BJ (cell line): ENCODE results near the gene RGS3. TPM values are rescaled to one million over a fixed set of nuclear protein-coding genes. Genes with fewer than 3 reads are reported as not detected.

Experiments used
- CTCF ChIA-PET: fragments of 350-600 bp; formaldehyde crosslinking; extraction: SDS; loops from one replicate; lab custom pipeline; 2021; ENCODE audit warnings: antibody characterized with exemption, inconsistent platforms; lab: Yijun Ruan, JAX
- POLR2A ChIA-PET: fragments of 300-600 bp; sonication (Branson Sonifier 250); formaldehyde crosslinking; extraction: SDS; loops from one replicate; lab custom pipeline; 2021; ENCODE audit warnings: antibody characterized with exemption; lab: Charles Lee
- DNase-seq: peaks from one replicate; pipeline ENCODE4 v3.0.0-alpha.2; 2011; ENCODE audit warnings: low read depth
- H3K27me3 ChIP-seq: 2 replicates; pipeline ENCODE4 v1.6.0; 2011; ENCODE audit warnings: low read length; ENCODE audit not compliant: control insufficient read depth, insufficient read depth
- H3K36me3 ChIP-seq: 2 replicates; pipeline ENCODE4 v1.5.1; 2011; ENCODE audit warnings: low read length; ENCODE audit not compliant: control insufficient read depth, insufficient read depth
- H3K4me3 ChIP-seq: 2 replicates; pipeline ENCODE4 v1.5.1; 2011; ENCODE audit warnings: low read depth, mild to moderate bottlenecking, control low read depth, low read length
- polyA plus RNA-seq: library from polyadenylated mRNA; depleted of rRNA; stranded (reverse); fragments of >200 nt; gene quantifications from 2 replicates; pipeline ENCODE4 v1.2.3, GENCODE V29; 2011
- TF ChIP-seq, protein P1 (sequence below): IDR thresholded peaks from 2 replicates; pipeline ENCODE4 v1.5.1; 2011; ENCODE audit warnings: low read depth, mild to moderate bottlenecking, control low read depth, inconsistent platforms, low read length, moderate library complexity; ENCODE audit not compliant: insufficient read depth

The RGS3 gene
- polyA plus RNA-seq, 1 experiment = 66.4 TPM

- DNase-seq = no peak
- TF ChIP-seq, protein P1, sequence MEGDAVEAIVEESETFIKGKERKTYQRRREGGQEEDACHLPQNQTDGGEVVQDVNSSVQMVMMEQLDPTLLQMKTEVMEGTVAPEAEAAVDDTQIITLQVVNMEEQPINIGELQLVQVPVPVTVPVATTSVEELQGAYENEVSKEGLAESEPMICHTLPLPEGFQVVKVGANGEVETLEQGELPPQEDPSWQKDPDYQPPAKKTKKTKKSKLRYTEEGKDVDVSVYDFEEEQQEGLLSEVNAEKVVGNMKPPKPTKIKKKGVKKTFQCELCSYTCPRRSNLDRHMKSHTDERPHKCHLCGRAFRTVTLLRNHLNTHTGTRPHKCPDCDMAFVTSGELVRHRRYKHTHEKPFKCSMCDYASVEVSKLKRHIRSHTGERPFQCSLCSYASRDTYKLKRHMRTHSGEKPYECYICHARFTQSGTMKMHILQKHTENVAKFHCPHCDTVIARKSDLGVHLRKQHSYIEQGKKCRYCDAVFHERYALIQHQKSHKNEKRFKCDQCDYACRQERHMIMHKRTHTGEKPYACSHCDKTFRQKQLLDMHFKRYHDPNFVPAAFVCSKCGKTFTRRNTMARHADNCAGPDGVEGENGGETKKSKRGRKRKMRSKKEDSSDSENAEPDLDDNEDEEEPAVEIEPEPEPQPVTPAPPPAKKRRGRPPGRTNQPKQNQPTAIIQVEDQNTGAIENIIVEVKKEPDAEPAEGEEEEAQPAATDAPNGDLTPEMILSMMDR = no peak
- ChIA-PET POLR2A (no interaction called here), CTCF (interaction anchor here (1.1 to 23.9 kb wide), 8 partner anchors 9 to 308 kb away, joined by 3 to 1084 read pairs (median 6); partner anchors contain the start of genes CDC26 and PRPF4)
- Histone ChIP-seq H3K27me3 (no peaks in the 10 kb centered on the region), H3K36me3 (peaks cover 15% of the 10 kb centered on the region), H3K4me3 (no peak overlapping the region)
Observed at GRCh38 chr9:113582698-113583200, 119.2 kb downstream of the RGS3 start.

- Histone ChIP-seq H3K27me3 (no peaks in the 10 kb centered on the region), H3K4me3 (no peak overlapping the region), H3K36me3 (peaks cover 15% of the 10 kb centered on the region)
- TF ChIP-seq, protein P1 = no peak
- POLR2A ChIA-PET = no interaction called here
- DNase-seq = no peak
- CTCF ChIA-PET = interaction anchor here (1.5 to 23.9 kb wide), 5 partner anchors 8 to 275 kb away, joined by 4 to 1084 read pairs (median 19); no protein-coding TSS in a partner anchor
Observed at GRCh38 chr9:113583511-113584427, 120.2 kb downstream of the RGS3 start.

DNA sequence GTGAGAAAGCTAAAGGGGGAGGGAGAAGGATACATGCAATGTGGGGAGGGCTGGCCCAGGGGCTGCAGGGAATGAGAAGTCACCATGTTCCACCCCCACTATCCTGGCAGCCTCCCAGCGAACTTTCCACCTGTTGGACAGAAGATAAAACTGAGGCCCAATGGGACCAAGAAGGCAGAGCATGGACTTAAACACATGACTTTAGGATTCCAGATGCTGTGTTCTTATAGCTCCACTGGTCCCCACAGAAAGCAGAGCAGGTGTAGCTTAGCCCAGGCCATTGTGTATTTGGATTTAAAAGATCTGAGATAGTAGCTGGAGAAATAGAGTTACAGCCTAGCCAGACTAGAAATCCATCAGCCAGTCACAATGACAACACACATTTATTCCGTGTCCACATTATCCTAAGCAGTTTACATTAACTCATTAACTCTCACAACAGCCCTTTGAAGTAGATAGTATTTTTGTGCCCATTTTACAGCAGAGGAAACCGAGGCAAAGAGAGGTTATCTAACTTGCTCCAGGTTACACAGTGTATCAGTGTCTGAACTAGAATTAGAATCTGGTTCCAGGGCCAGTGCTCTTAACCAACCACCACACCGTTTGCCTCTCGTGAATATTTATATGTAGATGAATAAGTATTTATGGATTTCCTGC, 121.0 kb downstream of the RGS3 start:
- CTCF ChIA-PET = interaction anchor here (0.7 to 23.9 kb wide), 4 partner anchors 73 to 279 kb away, joined by 3 to 1084 read pairs (median 148); no protein-coding TSS in a partner anchor
- POLR2A ChIA-PET = no interaction called here
- TF ChIP-seq, protein P1 = no peak
- DNase-seq = no peak
- Histone ChIP-seq H3K36me3 (peaks cover 15% of the 10 kb centered on the region), H3K27me3 (no peaks in the 10 kb centered on the region), H3K4me3 (no peak overlapping the region)

- H3K4me3 ChIP-seq = no peak overlapping the region
- TF ChIP-seq, protein P1 = no peak
- ChIA-PET POLR2A (no interaction called here), CTCF (interaction anchor here (0.7 to 23.9 kb wide), 3 partner anchors 72 to 280 kb away, joined by 3 to 1084 read pairs (median 288); no protein-coding TSS in a partner anchor)
- no peaks in the 10 kb centered on the region for H3K27me3 ChIP-seq
- no peak for DNase-seq
- H3K36me3 ChIP-seq = peaks cover 15% of the 10 kb centered on the region
Observed at GRCh38 chr9:113585085-113585442, 121.5 kb downstream of the RGS3 start.

DNA sequence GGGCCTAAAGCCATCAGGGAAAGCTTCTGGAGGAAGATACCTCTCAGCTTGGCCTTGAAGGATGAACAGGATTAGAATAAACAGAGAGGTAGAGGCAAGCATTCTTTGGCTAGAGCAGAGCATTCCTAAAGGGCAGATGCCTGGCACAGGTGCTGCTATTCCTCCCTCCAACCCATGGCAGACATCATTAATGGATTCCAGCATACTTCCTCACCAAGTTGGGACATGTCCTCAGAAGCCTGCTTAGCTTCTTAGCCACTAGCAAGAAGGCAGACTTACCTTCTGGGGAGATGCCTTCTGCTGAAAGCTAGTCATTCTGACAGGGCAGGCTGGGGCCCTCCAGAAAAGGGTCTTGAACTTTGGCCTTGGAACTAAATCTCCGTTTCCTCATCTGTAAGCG, 122.0 kb downstream of the RGS3 start:
- TF ChIP-seq, protein P1 = no peak
- Histone ChIP-seq H3K4me3 (no peak overlapping the region), H3K36me3 (peaks cover 15% of the 10 kb centered on the region), H3K27me3 (no peaks in the 10 kb centered on the region)
- CTCF ChIA-PET = interaction anchor here (13.4 to 23.9 kb wide), 2 partner anchors 72 to 138 kb away, joined by 288 to 1084 read pairs; no protein-coding TSS in a partner anchor
- POLR2A ChIA-PET = no interaction called here
- DNase-seq = no peak
